Panc1 (cell line): ENCODE results near the gene CMIP. TPM values are rescaled to one million over a fixed set of nuclear protein-coding genes. Genes with fewer than 3 reads are reported as not detected.

Experiments used
- ATAC-seq: fragments of 200-7000 bp; cut with Tn5 transposase; 2 replicates; pipeline ENCODE4 v1.9.1; 2020; ENCODE audit warnings: mild to moderate bottlenecking, moderate library complexity
- BruUV-seq: library from RNA; stranded (reverse); fragments of 400-500 nt; replicated peaks from 2 replicates; lab custom pipeline; 2021; lab: Mats Ljungman, UMichigan
- CTCF ChIA-PET: fragments of 300-600 bp; sonication (Branson Sonifier 250); formaldehyde crosslinking; loops from one replicate; lab custom pipeline; 2022; ENCODE audit warnings: antibody characterized with exemption; lab: Charles Lee
- POLR2A ChIA-PET: fragments of 300-600 bp; sonication (Branson Sonifier 250); formaldehyde crosslinking; loops from one replicate; lab custom pipeline; 2022; ENCODE audit warnings: antibody characterized with exemption; lab: Charles Lee
- DNase-seq: peaks from one replicate; pipeline ENCODE4 v3.0.0-alpha.2; 2010; ENCODE audit warnings: low read depth, low spot score
- H3K27ac ChIP-seq: 2 replicates; pipeline ENCODE4 v1.5.1; 2011; ENCODE audit warnings: mild to moderate bottlenecking, low read length, inconsistent platforms
- H3K27me3 ChIP-seq: fragments of 200-500 bp; sonication (Bioruptor generic); 2 replicates; pipeline ENCODE4 v1.6.0; 2014; ENCODE audit warnings: low read length, inconsistent platforms; ENCODE audit not compliant: control insufficient read depth, insufficient read depth
- H3K36me3 ChIP-seq: fragments of 200-500 bp; sonication (Bioruptor generic); 2 replicates; pipeline ENCODE4 v1.5.1; 2014; ENCODE audit warnings: inconsistent platforms, mild to moderate bottlenecking, low read length, moderate library complexity; ENCODE audit not compliant: control insufficient read depth, insufficient read depth
- H3K4me1 ChIP-seq: 2 replicates; pipeline ENCODE4 v1.5.1; 2011; ENCODE audit warnings: inconsistent platforms, mild to moderate bottlenecking, low read length, moderate library complexity; ENCODE audit not compliant: control insufficient read depth, insufficient read depth
- H3K4me3 ChIP-seq, 2 experiments: 2 replicates each; pipeline ENCODE4 v1.5.1; 2011 to 2012; ENCODE audit warnings: low read depth in 2 of 2, low read length in 2 of 2, mild to moderate bottlenecking in 2 of 2, inconsistent platforms in 1 of 2, moderate library complexity in 1 of 2
- H3K9me3 ChIP-seq: fragments of 200-500 bp; sonication (Bioruptor generic); 2 replicates; pipeline ENCODE4 v1.5.1; 2014; ENCODE audit warnings: low read depth, mild to moderate bottlenecking, inconsistent platforms, low read length, moderate library complexity; ENCODE audit not compliant: control insufficient read depth, insufficient read depth
- POLR2AphosphoS5 ChIP-seq: IDR thresholded peaks from 2 replicates; pipeline ENCODE4 v1.6.1; 2012; ENCODE audit warnings: mild to moderate bottlenecking, low read depth, low read length, moderate library complexity
- SIN3A ChIP-seq: IDR thresholded peaks from 2 replicates; pipeline ENCODE4 v1.6.1; 2012; ENCODE audit warnings: low read depth, mild to moderate bottlenecking, low read length, moderate library complexity, borderline replicate concordance; ENCODE audit not compliant: insufficient read depth
- TCF7L2 ChIP-seq: IDR thresholded peaks from 2 replicates; pipeline ENCODE4 v1.6.1; 2011; ENCODE audit warnings: mild to moderate bottlenecking, low read depth, low read length, inconsistent platforms
- in situ Hi-C: cut with HindIII; loops from 2 replicates; pipeline ENCODE4 v1.10.0; 2016; ENCODE audit warnings: low sequenced_read_pairs, low pct_unique_long_range_greater_than_20kb
- intact Hi-C: fragments of 100-400 bp; cut with micrococcal nuclease; formaldehyde crosslinking; loops from one replicate; pipeline ENCODE4 v1.10.0; 2022; ENCODE audit not compliant: unreplicated experiment
- total RNA-seq: library from RNA; stranded (reverse); gene quantifications from one replicate; pipeline ENCODE4 v1.2.1, GENCODE V29; 2021; ENCODE audit not compliant: unreplicated experiment
- TF ChIP-seq, protein P1 (sequence below): fragments of 450-650 bp; IDR thresholded peaks from 2 replicates; pipeline ENCODE4 v1.5.1; 2017; ENCODE audit warnings: mild to moderate bottlenecking
- TF ChIP-seq, protein P2 (sequence below), 2 experiments: IDR thresholded peaks; 2 replicates each; pipeline ENCODE4 v1.6.1; 2011 to 2012; ENCODE audit warnings: low read depth in 2 of 2, control low read depth in 1 of 2, low read length in 1 of 2, mild to moderate bottlenecking in 1 of 2, moderate library complexity in 1 of 2; ENCODE audit not compliant: insufficient read depth in 1 of 2

Gene CMIP
- total RNA-seq, 1 experiment from 2014 or later, result 49.7 TPM

GRCh38 chr16:81627729-81628244 lies 183.2 kb downstream of the CMIP start:
- CTCF ChIA-PET, result no interaction called here
- intact Hi-C loops, result no loop called here

GRCh38 chr16:81629034-81629802 lies 184.6 kb downstream of the CMIP start:
- TF ChIP-seq, protein P1, sequence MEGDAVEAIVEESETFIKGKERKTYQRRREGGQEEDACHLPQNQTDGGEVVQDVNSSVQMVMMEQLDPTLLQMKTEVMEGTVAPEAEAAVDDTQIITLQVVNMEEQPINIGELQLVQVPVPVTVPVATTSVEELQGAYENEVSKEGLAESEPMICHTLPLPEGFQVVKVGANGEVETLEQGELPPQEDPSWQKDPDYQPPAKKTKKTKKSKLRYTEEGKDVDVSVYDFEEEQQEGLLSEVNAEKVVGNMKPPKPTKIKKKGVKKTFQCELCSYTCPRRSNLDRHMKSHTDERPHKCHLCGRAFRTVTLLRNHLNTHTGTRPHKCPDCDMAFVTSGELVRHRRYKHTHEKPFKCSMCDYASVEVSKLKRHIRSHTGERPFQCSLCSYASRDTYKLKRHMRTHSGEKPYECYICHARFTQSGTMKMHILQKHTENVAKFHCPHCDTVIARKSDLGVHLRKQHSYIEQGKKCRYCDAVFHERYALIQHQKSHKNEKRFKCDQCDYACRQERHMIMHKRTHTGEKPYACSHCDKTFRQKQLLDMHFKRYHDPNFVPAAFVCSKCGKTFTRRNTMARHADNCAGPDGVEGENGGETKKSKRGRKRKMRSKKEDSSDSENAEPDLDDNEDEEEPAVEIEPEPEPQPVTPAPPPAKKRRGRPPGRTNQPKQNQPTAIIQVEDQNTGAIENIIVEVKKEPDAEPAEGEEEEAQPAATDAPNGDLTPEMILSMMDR, result no peak
- TF ChIP-seq, protein P2, sequence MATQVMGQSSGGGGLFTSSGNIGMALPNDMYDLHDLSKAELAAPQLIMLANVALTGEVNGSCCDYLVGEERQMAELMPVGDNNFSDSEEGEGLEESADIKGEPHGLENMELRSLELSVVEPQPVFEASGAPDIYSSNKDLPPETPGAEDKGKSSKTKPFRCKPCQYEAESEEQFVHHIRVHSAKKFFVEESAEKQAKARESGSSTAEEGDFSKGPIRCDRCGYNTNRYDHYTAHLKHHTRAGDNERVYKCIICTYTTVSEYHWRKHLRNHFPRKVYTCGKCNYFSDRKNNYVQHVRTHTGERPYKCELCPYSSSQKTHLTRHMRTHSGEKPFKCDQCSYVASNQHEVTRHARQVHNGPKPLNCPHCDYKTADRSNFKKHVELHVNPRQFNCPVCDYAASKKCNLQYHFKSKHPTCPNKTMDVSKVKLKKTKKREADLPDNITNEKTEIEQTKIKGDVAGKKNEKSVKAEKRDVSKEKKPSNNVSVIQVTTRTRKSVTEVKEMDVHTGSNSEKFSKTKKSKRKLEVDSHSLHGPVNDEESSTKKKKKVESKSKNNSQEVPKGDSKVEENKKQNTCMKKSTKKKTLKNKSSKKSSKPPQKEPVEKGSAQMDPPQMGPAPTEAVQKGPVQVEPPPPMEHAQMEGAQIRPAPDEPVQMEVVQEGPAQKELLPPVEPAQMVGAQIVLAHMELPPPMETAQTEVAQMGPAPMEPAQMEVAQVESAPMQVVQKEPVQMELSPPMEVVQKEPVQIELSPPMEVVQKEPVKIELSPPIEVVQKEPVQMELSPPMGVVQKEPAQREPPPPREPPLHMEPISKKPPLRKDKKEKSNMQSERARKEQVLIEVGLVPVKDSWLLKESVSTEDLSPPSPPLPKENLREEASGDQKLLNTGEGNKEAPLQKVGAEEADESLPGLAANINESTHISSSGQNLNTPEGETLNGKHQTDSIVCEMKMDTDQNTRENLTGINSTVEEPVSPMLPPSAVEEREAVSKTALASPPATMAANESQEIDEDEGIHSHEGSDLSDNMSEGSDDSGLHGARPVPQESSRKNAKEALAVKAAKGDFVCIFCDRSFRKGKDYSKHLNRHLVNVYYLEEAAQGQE (IDR thresholded peaks at IDR 0.05; ENCODE audit: insufficient read depth in 1 of 2, low read depth in 2 of 2, low read length in 1 of 2), result no peak
- no peak for TF ChIP-seq TCF7L2
- TF ChIP-seq SIN3A, result no peak
- no peak for TF ChIP-seq POLR2AphosphoS5
- intact Hi-C loops, result no loop called here
- no peaks in the 10 kb centered on the region for H3K36me3 ChIP-seq
- DNase-seq, result no peak
- in situ Hi-C loops, result no loop called here
- no TSS peak for BruUV-seq
- no peaks in the 10 kb centered on the region for H3K4me1 ChIP-seq
- H3K9me3 ChIP-seq, result no peaks in the 10 kb centered on the region
- H3K27ac ChIP-seq, result no peak overlapping the region
- ChIA-PET POLR2A (no interaction called here), CTCF (no interaction called here)
- ATAC-seq, result no peak
- no peaks in the 10 kb centered on the region for H3K27me3 ChIP-seq
- no peak overlapping the region for H3K4me3 ChIP-seq

More at GRCh38 chr16:81627729-81628244, 183.2 kb downstream of the CMIP start:
- H3K27ac ChIP-seq, result no peak overlapping the region
- ATAC-seq (no peak), DNase-seq (no peak)
- no TSS peak for BruUV-seq
- no peak overlapping the region for H3K4me3 ChIP-seq
- in situ Hi-C loops, result no loop called here
- no peaks in the 10 kb centered on the region for H3K27me3 ChIP-seq
- POLR2A ChIA-PET, result no interaction called here
- no peaks in the 10 kb centered on the region; the same call in 1 of the 2 replicates for H3K4me1 ChIP-seq
- no peaks in the 10 kb centered on the region for H3K9me3 ChIP-seq
- TF ChIP-seq POLR2AphosphoS5, result no peak
- TF ChIP-seq, protein P1, result no peak
- TF ChIP-seq TCF7L2, result no peak
- TF ChIP-seq, protein P2 (IDR thresholded peaks at IDR 0.05; ENCODE audit: insufficient read depth in 1 of 2, low read depth in 2 of 2, low read length in 1 of 2), result no peak
- no peak for TF ChIP-seq SIN3A
- no peaks in the 10 kb centered on the region for H3K36me3 ChIP-seq
